OCI-LY3 (cell line): ENCODE results near the gene PFKL.

Experiments
- EZH2phosphoT487 ChIP-seq: fragments of 200-600 bp; shearing (Covaris generic); IDR thresholded peaks from 2 replicates; pipeline ENCODE4 v1.6.1; 2018; ENCODE audit warnings: antibody characterized with exemption, mixed run types, low read depth
- TF ChIP-seq, protein P1 (sequence below): fragments of 200-600, 300-600 bp; sonication (generic); IDR thresholded peaks from 2 replicates; pipeline ENCODE4 v1.5.1; 2014; ENCODE audit warnings: antibody characterized with exemption, low read length, low read depth

DNA sequence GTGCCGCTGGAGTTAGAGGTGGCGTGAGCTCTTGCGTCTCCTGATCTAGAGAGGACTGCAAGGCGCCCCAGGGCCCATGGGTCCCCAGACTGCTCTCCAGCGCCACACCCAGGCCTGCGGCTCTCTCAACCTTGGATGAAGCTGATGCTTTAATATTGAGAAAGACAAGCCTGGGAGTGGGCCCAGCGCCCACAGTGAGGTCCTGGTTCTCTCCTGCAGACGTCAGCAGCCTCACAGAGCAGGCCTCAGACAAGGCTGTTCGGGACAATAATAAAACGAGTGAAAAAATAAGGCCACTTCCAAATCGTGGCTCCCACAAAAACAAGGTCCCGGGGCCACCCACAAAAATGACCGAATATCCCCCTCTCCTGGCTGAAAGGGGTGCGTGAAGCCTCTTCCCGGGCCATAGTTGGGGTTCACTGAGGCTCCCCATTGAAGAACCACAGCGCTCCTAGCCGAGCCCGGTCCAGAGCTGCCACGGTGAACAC, 32.2 kb upstream of the PFKL start:
- TF ChIP-seq, protein P1, sequence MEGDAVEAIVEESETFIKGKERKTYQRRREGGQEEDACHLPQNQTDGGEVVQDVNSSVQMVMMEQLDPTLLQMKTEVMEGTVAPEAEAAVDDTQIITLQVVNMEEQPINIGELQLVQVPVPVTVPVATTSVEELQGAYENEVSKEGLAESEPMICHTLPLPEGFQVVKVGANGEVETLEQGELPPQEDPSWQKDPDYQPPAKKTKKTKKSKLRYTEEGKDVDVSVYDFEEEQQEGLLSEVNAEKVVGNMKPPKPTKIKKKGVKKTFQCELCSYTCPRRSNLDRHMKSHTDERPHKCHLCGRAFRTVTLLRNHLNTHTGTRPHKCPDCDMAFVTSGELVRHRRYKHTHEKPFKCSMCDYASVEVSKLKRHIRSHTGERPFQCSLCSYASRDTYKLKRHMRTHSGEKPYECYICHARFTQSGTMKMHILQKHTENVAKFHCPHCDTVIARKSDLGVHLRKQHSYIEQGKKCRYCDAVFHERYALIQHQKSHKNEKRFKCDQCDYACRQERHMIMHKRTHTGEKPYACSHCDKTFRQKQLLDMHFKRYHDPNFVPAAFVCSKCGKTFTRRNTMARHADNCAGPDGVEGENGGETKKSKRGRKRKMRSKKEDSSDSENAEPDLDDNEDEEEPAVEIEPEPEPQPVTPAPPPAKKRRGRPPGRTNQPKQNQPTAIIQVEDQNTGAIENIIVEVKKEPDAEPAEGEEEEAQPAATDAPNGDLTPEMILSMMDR, result peak; percentile 61
- TF ChIP-seq EZH2phosphoT487, result no peak
